Stimulated activated naive B cell treated with anti-CD40 and anti-IgM and Interleukin-4, amounts not matched to agents 10 μg/mL and 1 μg/mL and 100 μg/mL, for 72 hours (primary cell): Measurements from ENCODE around the gene NTN1.
A peak's percentile ranks its signal among the peaks of the same experiment; 100 is the strongest.

Source experiments
- ATAC-seq, 2 donors: fragments of 150-1000 bp; cut with Tn5 transposase; replicated peaks; 2 replicates each; pipeline ENCODE4 v1.10.0; 2021; ENCODE audit warnings: moderate library complexity in 1 of 2
- DNase-seq: peaks from one replicate; pipeline ENCODE4 v3.0.0; 2021
- H3K27ac Mint-ChIP-seq: one replicate; pipeline ENCODE4 v1.8.0; 2022; ENCODE audit warnings: mild to moderate bottlenecking, mixed read lengths
- H3K27me3 Mint-ChIP-seq, 2 donors: one replicate each; pipeline ENCODE4 v1.8.0; 2022; ENCODE audit warnings: mixed read lengths in 2 of 2
- H3K36me3 Mint-ChIP-seq, 2 donors: one replicate each; pipeline ENCODE4 v1.8.0; 2022; ENCODE audit warnings: mixed read lengths in 2 of 2, mild to moderate bottlenecking in 1 of 2
- H3K4me1 Mint-ChIP-seq, 2 donors: one replicate each; pipeline ENCODE4 v1.8.0; 2022; ENCODE audit warnings: mixed read lengths in 2 of 2, mild to moderate bottlenecking in 1 of 2
- H3K4me3 Mint-ChIP-seq, 2 donors: one replicate each; pipeline ENCODE4 v1.8.0; 2022; ENCODE audit warnings: mild to moderate bottlenecking in 2 of 2, mixed read lengths in 2 of 2, moderate library complexity in 1 of 2
- H3K9me3 Mint-ChIP-seq, 2 donors: one replicate each; pipeline ENCODE4 v1.8.0; 2022; ENCODE audit warnings: mixed read lengths in 2 of 2, mild to moderate bottlenecking in 1 of 2

NTN1 gene

DNA sequence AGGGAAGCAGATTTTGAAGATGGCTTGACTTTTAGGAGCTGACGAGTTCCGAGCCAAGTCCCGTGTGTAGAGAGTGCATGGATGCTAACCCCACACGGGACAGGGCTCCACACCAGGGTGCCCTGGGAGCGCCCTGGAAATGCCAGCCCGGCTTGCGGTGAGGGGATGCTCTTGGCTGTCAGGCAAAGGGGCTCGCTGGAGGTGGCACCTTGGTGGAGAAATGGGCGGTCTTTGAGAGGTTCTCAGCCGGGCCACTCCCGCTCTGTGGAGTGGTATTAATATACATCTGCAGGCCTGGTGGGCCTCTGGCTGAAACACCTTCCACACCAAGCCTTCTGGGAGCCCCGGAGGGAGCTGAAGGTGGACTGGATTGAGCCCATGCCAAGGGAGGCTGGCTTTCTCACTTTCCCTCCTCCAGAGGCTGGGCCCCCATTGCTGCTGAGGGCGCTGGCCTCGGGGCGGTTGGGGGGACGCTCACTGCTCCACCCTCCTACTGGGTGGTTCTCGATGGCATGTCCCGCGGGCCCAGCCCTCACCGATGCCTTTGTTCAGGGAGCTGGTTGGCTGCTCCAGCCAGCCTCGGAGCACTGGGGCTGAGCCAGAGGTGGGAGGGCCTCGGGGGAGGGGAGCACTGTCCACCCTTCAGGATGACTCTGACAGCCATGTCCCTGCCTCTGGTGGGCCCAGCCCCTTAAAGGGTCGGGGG lies 210.3 kb downstream of the NTN1 start:
- no peaks in the 10 kb centered on the region for H3K9me3 Mint-ChIP-seq
- H3K27ac Mint-ChIP-seq, result no peak overlapping the region
- DNase-seq (no peak), ATAC-seq (no peak)
- H3K36me3 Mint-ChIP-seq, result no peaks in the 10 kb centered on the region
- no peaks in the 10 kb centered on the region for H3K4me1 Mint-ChIP-seq
- H3K27me3 Mint-ChIP-seq, result peaks cover 14 to 27% of the 10 kb centered on the region in 2 donors
- H3K4me3 Mint-ChIP-seq, result no peak overlapping the region

DNA sequence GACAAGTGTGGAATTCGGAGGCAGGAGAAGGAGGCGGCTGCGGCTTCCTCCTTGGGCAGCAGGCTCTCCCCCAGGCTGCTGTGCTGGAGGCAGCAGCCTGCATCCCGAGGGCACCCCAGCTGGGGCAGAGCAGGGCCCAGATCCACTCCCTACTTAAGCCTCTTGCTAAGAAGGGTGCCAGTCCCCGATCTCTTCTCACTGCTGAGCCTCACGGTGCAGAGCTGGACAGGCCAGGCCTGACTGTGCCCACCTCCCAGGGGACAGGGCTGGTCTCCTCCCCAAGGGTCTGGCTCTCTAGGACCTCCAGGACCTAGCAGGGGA lies 210.8 kb downstream of the NTN1 start:
- Mint-ChIP-seq H3K4me3 (no peak overlapping the region), H3K4me1 (no peaks in the 10 kb centered on the region), H3K27me3 (peaks cover 14 to 27% of the 10 kb centered on the region in 2 donors), H3K36me3 (no peaks in the 10 kb centered on the region), H3K9me3 (no peaks in the 10 kb centered on the region), H3K27ac (no peak overlapping the region)
- DNase-seq (no peak), ATAC-seq (no peak)

DNA sequence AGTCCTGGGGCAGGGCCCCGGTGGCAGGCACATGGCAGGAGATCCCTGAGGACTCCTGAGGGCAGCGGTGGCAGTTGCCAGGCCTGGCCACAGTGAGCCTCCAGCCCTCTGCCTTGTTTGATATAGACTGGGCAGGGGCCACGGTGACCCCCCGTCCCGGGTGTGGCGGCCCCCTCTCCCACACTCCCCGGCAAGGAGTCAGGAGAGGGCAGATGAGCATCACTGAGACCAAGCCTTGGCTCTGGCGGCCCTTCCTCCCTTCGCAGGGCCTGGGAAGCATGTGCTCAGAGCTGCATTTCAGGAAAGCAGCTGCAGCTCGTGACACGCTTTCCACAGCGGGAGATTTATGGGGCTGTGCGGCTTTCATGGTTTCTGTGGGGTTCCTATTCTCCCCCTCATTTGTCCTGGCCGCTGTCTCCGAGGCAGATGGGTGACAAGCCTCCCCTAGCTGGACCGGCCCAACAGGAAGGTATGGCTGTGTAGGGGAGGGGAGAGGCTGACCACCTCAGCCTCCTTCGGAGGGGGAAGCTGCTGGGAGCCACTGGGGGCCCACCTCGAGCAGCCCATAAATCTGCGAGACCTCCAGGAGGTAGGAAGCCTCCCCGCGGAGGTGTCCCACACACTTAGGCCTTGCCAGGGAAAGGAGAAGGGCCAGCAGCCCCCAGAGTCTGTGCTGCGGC lies 211.4 kb downstream of the NTN1 start:
- Mint-ChIP-seq H3K27ac (no peak overlapping the region), H3K4me1 (peaks cover 0 to 2% of the 10 kb centered on the region in 2 donors), H3K27me3 (peaks cover 19 to 27% of the 10 kb centered on the region in 2 donors), H3K9me3 (no peaks in the 10 kb centered on the region), H3K4me3 (no peak overlapping the region), H3K36me3 (no peaks in the 10 kb centered on the region)
- DNase-seq (no peak), ATAC-seq (no peak)

DNA sequence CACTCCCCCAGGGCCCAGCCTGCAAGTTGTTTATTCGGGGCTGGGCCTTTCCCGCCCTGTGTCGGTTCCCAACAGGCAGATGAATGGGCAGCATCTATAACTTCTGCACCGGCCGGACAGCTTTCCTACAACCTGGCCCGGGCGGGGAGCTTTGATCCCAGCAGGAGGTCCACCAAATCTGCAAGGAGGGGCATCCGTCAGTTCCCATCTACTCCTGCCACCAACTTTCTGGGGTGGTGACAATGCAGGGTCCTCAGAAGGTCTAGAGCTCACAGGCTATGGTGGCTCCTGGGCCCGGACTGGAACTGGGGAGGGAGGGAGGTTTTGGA lies 211.9 kb downstream of the NTN1 start:
- H3K27ac Mint-ChIP-seq, result no peak overlapping the region

DNA sequence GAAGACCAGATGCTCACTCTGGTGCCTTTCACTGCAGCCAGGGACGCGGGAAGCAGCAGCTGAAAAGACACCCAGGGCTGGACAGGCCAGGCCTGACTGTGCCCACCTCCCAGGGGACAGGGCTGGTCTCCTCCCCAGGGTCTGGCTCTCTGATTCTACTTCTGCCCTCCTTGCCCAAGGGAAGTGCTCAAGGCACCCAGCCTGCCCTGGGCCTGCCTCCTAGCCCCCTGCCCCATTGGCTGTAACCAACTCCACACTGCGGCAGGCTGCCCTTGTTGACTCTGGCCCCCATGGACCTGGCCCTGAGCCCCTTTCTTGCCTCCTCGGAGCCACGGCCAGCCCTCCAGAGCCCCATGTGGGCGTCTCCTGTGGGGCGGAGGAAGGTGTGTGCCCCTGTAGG lies 212.5 kb downstream of the NTN1 start:
- H3K4me1 Mint-ChIP-seq, result peaks cover 5 to 12% of the 10 kb centered on the region in 2 donors
- ATAC-seq, result no peak
- H3K27me3 Mint-ChIP-seq, result peaks cover 24 to 27% of the 10 kb centered on the region in 2 donors
- H3K4me3 Mint-ChIP-seq, result no peak overlapping the region
- DNase-seq, result no peak
- no peak overlapping the region for H3K27ac Mint-ChIP-seq
- H3K9me3 Mint-ChIP-seq, result no peaks in the 10 kb centered on the region
- peaks cover 0 to 4% of the 10 kb centered on the region in 2 donors for H3K36me3 Mint-ChIP-seq

More for the DNA sequence above, 211.9 kb downstream of the NTN1 start:
- no peak for ATAC-seq
- DNase-seq, result no peak
- H3K4me3 Mint-ChIP-seq, result no peak overlapping the region
- peaks cover 4 to 7% of the 10 kb centered on the region in 2 donors for H3K4me1 Mint-ChIP-seq
- peaks cover 0 to 4% of the 10 kb centered on the region in 2 donors for H3K36me3 Mint-ChIP-seq
- no peaks in the 10 kb centered on the region for H3K9me3 Mint-ChIP-seq
- H3K27me3 Mint-ChIP-seq, result peaks cover 24 to 27% of the 10 kb centered on the region in 2 donors

DNA sequence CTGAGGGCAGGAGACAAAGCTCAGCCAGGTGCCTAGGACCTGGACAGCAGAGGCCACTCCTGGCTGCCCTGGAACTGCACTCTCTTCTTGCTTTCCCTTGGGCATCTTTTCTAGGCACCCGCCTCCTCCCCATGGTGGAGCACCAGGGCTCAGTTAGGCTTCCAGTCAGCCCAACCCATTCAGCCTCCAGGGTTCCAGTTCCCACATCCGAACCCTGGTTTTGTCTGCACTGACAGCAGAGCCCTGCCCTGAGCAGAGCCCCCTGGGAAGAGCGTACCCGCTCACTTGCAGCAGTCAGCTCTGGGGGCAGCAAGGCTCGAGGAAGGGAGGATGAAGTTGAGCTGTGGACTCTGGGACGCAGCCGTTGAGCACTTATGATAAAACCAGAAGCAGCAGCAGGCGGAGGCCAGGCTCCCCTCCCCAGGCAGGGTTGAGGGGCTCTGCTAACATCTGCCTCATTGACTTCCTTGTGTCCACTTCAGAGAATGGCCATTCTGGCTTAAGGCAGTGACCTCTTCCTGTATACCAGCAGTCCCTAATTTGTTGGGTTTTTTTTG lies 213.2 kb downstream of the NTN1 start:
- DNase-seq, result no peak

DNA sequence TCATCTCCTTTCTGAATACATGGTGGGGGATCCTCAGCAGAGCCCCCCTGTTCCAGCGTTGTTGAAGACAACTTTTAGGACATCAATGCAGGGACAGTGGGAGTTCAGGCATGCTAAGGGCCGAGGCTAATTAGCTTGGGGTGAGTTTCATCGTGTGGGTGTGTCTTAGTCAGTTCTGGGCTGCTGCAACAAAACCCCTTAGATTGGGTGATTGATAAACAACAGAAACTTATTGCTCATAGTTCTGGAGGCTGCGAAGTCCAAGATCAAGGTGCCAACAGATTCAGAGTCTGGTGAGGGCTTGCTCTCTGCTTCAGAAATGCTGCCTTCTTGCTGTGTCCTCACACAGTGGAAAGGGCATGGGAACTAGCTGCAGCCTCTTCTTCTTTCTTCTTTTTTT lies 214.0 kb downstream of the NTN1 start:
- H3K36me3 Mint-ChIP-seq, result peaks cover 0 to 4% of the 10 kb centered on the region in 2 donors
- ATAC-seq (no peak), DNase-seq (no peak)
- peaks cover 15 to 23% of the 10 kb centered on the region in 2 donors for H3K4me1 Mint-ChIP-seq
- H3K27me3 Mint-ChIP-seq, result peaks cover 24 to 27% of the 10 kb centered on the region in 2 donors
- H3K9me3 Mint-ChIP-seq, result no peaks in the 10 kb centered on the region
- H3K27ac Mint-ChIP-seq, result no peak overlapping the region
- H3K4me3 Mint-ChIP-seq, result no peak overlapping the region

More for the DNA sequence above, 213.2 kb downstream of the NTN1 start:
- H3K4me3 Mint-ChIP-seq, result no peak overlapping the region
- peaks cover 12 to 19% of the 10 kb centered on the region in 2 donors for H3K4me1 Mint-ChIP-seq
- peaks cover 0 to 4% of the 10 kb centered on the region in 2 donors for H3K36me3 Mint-ChIP-seq
- peaks cover 24 to 27% of the 10 kb centered on the region in 2 donors for H3K27me3 Mint-ChIP-seq
- H3K27ac Mint-ChIP-seq, result no peak overlapping the region
- no peak for ATAC-seq
- no peaks in the 10 kb centered on the region for H3K9me3 Mint-ChIP-seq

DNA sequence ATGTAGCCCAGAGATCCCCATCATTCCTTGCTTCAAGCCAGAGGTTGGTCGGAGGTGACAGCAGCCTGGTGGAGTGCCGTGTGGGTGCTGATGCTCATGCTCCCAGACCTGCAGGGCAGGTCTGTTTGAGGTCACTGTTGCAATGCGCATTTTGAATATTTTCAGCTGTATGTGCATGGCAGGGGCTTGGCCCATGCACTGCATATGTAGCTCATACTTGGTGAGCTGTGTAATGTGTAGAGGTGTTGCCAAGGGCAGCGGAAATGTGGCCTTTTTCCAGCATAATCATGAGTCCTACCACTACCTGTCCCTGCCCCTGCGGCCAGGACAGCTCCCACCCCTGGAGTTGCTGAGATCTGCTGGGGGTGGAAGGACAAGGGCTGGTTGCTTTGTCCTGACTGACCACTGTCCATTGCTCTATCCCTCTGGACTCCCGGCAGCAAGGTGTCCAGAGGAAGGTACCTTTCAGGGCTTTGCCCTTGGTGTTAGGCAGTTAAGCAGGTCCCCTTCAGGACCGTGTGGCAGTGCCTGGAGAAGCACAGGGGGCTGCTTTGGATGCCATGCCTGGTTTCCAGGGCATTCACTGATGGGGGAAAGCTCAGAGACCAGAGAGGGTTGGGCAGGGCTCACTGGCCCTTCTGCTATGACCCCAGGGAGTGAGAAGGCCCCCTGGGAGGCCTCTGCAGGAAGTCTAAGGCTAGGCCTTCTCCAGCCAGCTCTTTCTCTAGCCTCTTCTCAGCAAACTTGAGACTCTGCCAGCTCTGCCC lies 215.2 kb downstream of the NTN1 start:
- peaks cover 24 to 27% of the 10 kb centered on the region in 2 donors for H3K27me3 Mint-ChIP-seq
- peaks cover 0 to 4% of the 10 kb centered on the region in 2 donors for H3K36me3 Mint-ChIP-seq
- ATAC-seq (no peak), DNase-seq (no peak)
- H3K4me3 Mint-ChIP-seq, result no peak overlapping the region
- no peaks in the 10 kb centered on the region for H3K9me3 Mint-ChIP-seq
- H3K27ac Mint-ChIP-seq, result no peak overlapping the region
- H3K4me1 Mint-ChIP-seq, result peaks cover 20 to 32% of the 10 kb centered on the region in 2 donors

DNA sequence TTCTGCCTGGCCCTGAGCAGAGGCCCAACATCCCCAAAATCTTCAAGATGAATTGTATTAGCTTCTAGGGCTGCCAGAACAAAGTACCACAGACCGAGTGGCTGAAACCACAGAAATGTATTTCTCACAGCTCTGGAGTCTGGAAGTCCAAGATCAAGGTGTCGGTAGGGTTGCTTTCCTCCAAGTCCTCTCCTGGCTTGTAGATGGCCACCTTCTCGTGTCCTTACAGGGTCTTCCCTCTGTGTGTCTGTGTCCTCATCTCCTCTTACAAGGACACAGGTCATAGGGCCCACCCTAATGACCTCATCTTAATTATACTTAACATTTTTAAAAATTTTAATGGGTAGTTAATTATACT lies 215.7 kb downstream of the NTN1 start:
- Mint-ChIP-seq H3K4me1 (peaks cover 21 to 34% of the 10 kb centered on the region in 2 donors), H3K36me3 (peaks cover 0 to 4% of the 10 kb centered on the region in 2 donors), H3K4me3 (no peak overlapping the region), H3K27ac (no peak overlapping the region), H3K9me3 (no peaks in the 10 kb centered on the region), H3K27me3 (peaks cover 24 to 27% of the 10 kb centered on the region in 2 donors)
- ATAC-seq, result no peak
- no peak for DNase-seq

DNA sequence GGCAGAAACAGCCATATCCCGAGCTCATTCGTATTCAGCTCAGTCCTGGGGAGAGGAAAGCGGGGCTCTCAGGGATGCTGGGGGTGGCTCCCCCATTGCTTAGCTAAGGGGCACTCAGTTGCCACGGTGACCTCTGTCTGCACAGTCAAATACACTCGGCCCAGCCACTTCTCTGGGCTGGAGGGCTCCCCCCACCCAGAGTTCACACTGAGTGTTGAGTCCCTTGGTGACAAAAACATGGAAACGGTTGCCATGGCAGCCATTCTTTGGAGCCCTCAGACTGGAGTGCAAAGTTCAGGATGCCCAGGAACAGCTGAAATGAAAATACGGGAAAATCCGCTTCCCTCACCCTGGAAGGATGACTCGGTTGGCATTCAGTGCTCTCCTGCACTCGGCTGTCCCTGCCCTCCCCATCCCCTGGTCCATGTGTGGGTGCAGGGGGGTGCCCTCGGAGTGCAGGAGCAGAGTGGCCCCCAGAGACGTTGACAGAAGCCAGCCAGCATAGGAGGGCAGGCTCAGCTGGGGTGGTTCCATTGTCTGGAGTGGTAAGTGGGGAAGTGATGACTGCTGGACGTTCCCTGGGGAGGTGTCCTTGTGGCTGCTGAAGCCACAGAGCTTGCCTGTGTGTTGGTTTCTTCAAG lies 216.5 kb downstream of the NTN1 start:
- Mint-ChIP-seq H3K9me3 (no peaks in the 10 kb centered on the region), H3K4me3 (peak overlapping the region; percentile 41 to 51), H3K36me3 (peaks cover 0 to 4% of the 10 kb centered on the region in 2 donors), H3K27ac (peak overlapping the region; percentile 25), H3K27me3 (peaks cover 24 to 27% of the 10 kb centered on the region in 2 donors), H3K4me1 (peaks cover 21 to 34% of the 10 kb centered on the region in 2 donors)
- ATAC-seq, result peak; percentile 20 to 43
- DNase-seq, result no peak

DNA sequence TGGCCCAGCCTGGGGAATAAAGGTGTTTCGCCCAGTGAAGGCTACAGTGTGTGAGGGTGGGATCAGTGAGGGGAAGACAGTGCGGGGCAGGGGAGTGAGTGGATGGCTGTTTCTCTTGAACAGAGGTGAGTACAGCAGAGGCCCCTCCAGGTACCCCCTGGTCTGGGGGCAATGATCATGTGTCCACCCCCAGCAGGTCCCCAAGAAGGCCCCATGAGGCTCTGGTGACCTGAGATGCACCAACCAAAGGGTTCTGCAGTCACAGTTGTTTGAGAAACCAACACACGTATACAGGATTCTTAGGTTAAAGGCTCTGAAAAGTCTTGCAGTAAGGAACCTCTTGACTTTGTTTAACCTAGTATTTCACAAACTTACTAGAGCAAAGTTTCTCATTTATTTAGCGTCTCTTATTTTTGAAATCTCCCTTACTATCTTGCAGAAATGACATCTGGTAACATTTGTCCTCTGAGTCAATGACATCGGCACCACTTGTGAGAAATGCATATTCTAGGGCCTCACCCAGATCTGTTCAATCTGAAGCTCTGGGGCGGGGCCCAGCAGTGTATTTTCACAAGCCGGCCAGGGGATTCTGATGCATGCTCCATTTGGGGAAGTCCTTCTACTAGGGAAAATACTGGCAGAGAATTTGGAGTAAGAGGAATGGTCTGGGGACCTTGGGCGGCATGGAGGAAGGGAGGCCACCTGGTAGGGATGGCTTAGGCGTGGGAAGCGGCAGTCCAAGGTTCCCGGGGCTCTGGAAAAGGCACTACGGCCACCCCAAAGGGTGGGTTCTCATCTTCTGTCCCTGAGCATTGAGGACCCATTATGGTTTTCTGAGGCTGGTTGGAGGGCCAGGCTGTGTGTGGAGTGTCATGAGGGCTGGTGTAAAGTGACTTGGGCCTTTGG lies 217.3 kb downstream of the NTN1 start:
- DNase-seq, result no peak
- Mint-ChIP-seq H3K27me3 (peaks cover 20 to 23% of the 10 kb centered on the region in 2 donors), H3K27ac (peak overlapping the region; percentile 22), H3K36me3 (peaks cover 0 to 4% of the 10 kb centered on the region in 2 donors), H3K9me3 (no peaks in the 10 kb centered on the region), H3K4me1 (peaks cover 21 to 34% of the 10 kb centered on the region in 2 donors), H3K4me3 (peak overlapping the region; percentile 81 to 85)
- no peak for ATAC-seq

DNA sequence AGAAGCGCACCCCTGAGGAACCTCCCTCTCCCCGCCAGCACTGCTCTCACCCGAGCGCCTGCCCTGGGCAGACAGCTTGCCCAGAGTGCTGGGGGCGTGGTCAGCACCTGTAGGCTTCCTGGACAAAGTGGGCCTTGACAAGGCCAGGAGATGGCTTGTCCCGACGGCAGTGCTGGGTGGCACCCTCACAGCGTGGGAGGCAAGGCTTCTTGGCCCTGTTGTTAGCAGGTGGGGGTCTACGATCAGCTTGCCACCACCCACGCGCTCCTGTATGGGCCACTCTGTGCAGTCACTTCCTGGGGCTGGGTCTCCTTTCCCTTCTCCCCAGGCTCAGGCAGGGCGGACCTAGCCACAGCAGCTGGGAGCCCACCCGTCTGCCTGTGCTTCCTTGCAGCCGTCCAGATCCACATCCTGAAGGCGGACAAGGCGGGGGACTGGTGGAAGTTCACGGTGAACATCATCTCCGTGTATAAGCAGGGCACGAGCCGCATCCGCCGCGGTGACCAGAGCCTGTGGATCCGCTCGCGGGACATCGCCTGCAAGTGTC lies 218.0 kb downstream of the NTN1 start:
- Mint-ChIP-seq H3K9me3 (no peaks in the 10 kb centered on the region), H3K27ac (peak overlapping the region; percentile 67), H3K4me1 (peaks cover 21 to 34% of the 10 kb centered on the region in 2 donors), H3K27me3 (peaks cover 13 to 16% of the 10 kb centered on the region in 2 donors), H3K4me3 (peak overlapping the region; percentile 81 to 85), H3K36me3 (peaks cover 0 to 4% of the 10 kb centered on the region in 2 donors)
- ATAC-seq (peak; percentile 3 to 6), DNase-seq (peak; percentile 6)
